ENCODE measurements around the gene RASSF8. TPM values are rescaled to one million over a fixed set of nuclear protein-coding genes. Genes with fewer than 3 reads are reported as not detected.

The RASSF8 gene
- total and polyA plus RNA-seq, 2 experiments from 2014 or later: 11.5 to 30.6 TPM

- Histone ChIP-seq H3K27ac (ENCODE audit: low read depth) (no peak overlapping the region), H2AFZ (no peak overlapping the region), H3K9me2 (ENCODE audit: insufficient read depth) (no peaks in the 10 kb centered on the region), H3K79me2 (replicated peaks; ENCODE audit: insufficient read depth) (no peaks in the 10 kb centered on the region), H3K4me1 (ENCODE audit: insufficient read depth) (peaks cover 14% of the 10 kb centered on the region), H3F3A (replicated peaks; ENCODE audit: low read depth) (no peaks in the 10 kb centered on the region), H4K20me1 (replicated peaks; ENCODE audit: insufficient read depth) (no peaks in the 10 kb centered on the region), H3K4me3 (no peak overlapping the region), H3K36me3 (ENCODE audit: insufficient read depth) (no peaks in the 10 kb centered on the region), H3K4me2 (no peak overlapping the region), H3K27me3 (ENCODE audit: insufficient read depth) (no peaks in the 10 kb centered on the region)
- DNase-seq (ENCODE audit: low spot score) (no peak), ATAC-seq (no peak)
- H3K36me3 Mint-ChIP-seq (ENCODE audit: low read depth): no peaks in the 10 kb centered on the region
- TF ChIP-seq EZH2phosphoT487 (IDR thresholded peaks at IDR 0.05; ENCODE audit: unreplicated experiment): no peak
- no peak for TF ChIP-seq ETS1 (IDR thresholded peaks at IDR 0.05)
- no peak for TF ChIP-seq JUNB (IDR thresholded peaks at IDR 0.05; ENCODE audit: unreplicated experiment)
- TF ChIP-seq POLR2AphosphoS5 (IDR thresholded peaks at IDR 0.05; ENCODE audit: low read depth): no peak
- no peak for TF ChIP-seq NANOG (IDR thresholded peaks at IDR 0.05; ENCODE audit: borderline replicate concordance)
- no peak for TF ChIP-seq ZNF114 (CRISPR knock-in tag; IDR thresholded peaks at IDR 0.05)
- TF ChIP-seq ZNF462 (CRISPR knock-in tag; IDR thresholded peaks at IDR 0.05): no peak
- no peak for TF ChIP-seq ZNF331 (CRISPR knock-in tag; IDR thresholded peaks at IDR 0.05; ENCODE audit: low read depth)
- TF ChIP-seq REST (IDR thresholded peaks at IDR 0.05; ENCODE audit: unreplicated experiment): no peak
- TF ChIP-seq CREB1 (CRISPR knock-in tag; IDR thresholded peaks at IDR 0.05; ENCODE audit: low read depth): no peak
- no peak for TF ChIP-seq STAT1 (IDR thresholded peaks at IDR 0.05; ENCODE audit: unreplicated experiment)
- TF ChIP-seq CTCF (conservative IDR thresholded peaks at IDR 0.05; ENCODE audit: low read depth in 2 of 2): no peak
- no peak for TF ChIP-seq EZH2 (IDR thresholded peaks at IDR 0.05; ENCODE audit: low read depth, unreplicated experiment)
- no peak overlapping the region for H3K27ac Mint-ChIP-seq
- no peak overlapping the region for H3K4me3 Mint-ChIP-seq
- H3K4me1 Mint-ChIP-seq: peaks cover 18% of the 10 kb centered on the region
- no peaks in the 10 kb centered on the region for H3K27me3 Mint-ChIP-seq (ENCODE audit: insufficient read depth, low read depth, poor library complexity)
- no peaks in the 10 kb centered on the region for H3K9me3 Mint-ChIP-seq
Measured at GRCh38 chr12:26069796-26070195, 111.3 kb downstream of the RASSF8 start.
